UCSD-AML1 (cell line): ENCODE data around the gene INSR.
"Not testable (repeated sequence)": the region's sequence is repeated elsewhere in the genome, so short reads cannot be mapped to it uniquely, and the experiment has no call there.

Experiments
- DNase-seq: peaks from one replicate; lab custom pipeline; 2025; ENCODE audit not compliant: unreplicated experiment; lab: John Stamatoyannopoulos, UW

Gene INSR

DNA sequence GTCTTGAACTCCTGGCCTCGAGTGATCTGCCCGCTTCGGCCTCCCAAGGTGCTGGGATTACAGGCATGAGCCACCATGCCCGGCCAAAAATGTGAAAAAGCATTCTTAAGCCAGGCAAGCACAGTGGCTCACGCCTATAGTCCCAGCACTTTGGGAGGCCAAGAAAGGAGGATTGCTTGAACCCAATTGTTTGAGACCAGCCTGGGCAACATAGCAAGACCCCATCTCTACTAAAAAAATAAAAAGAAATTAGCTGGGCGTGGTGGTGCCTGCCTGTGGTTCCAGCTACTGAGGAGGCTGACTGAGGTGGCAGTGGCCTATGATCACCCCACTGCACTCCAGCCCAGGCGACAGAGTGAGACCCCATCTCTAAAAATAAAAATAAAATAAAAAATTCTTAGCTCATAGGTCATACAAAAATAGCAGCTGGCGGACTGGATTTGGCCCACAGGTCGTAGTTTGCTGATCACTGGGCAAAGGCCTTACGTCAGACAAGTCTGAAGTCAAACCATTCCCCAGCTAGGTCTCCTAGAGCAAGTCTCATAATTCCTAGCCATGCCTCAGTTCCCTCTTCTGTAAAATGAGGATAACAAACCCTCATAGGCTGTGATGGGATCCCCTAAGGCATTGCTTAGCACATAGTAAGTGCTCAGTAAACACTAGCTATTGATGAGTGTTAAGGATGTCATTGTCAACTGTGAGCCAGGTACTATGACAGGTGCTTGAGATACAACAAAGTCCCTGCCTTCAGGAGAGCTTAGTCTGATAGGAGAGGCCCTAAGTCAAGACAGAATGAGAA, 36.0 kb downstream of the INSR start:
- no peak for DNase-seq

DNA sequence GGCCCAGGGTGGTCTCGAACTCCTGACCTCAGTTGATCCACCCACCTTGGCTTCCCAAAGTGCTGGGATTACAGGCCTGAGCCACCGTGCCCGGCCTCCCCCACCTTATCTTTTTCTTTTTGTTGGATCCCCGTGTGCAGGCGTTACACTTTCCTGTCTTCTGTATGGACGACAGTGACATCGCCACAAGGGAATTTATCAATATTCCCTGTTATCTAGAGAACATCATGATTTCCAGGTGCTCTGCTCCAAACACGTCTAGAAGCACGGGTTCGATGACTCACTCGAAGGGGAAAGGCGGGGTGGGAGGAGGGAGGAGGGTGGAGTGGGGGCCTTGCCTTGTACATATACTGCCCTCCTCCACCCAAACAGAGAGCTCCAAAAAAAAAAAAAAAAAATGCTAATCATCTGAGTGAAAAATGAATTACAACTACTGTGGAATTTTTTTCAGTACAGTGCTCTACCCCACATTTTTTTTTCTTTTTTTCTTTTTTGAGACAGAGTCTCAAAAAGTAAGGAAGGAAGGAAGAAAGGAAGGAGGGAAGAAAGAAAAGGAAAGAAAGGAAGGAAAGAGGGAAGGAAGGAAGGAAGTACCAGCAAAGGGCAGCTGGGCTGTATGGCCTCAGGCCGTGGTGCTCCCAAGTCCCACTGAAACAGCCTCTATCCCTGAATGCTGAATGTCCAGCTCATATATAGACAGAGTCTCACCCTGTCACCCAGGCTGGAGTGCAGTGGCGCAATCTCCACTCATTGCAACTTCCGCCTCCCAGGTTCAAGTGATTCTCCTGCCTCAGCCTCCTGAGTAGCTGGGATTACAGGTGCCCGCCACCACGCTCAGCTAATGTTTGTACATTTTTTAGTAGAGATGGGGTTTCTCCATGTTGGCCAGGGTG, 36.8 kb downstream of the INSR start:
- no peak for DNase-seq

DNA sequence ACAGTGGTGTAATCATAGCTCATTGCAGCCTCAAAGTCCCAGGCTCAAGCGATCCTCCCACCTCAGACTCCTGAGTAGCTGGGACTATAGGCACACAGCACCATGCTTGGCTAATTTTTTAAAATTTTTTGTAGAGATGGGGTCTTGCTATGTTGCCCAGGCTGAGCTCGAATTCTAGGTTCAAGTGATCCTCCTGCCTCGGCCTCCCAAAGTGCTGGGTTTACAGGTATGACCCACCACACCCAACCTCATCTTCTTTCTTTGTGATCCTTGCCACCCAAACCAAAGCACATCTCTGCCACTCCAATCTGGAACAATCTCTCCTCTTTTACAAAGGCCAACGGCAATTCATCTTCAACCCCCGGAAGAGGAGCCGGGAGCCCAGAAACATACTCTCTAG, 38.6 kb downstream of the INSR start:
- no peak for DNase-seq

- no peak for DNase-seq
Measured at GRCh38 chr19:7255119-7255518, 39.1 kb downstream of the INSR start.

GRCh38 chr19:7254590-7254989, 39.6 kb downstream of the INSR start:
- no peak for DNase-seq

DNA sequence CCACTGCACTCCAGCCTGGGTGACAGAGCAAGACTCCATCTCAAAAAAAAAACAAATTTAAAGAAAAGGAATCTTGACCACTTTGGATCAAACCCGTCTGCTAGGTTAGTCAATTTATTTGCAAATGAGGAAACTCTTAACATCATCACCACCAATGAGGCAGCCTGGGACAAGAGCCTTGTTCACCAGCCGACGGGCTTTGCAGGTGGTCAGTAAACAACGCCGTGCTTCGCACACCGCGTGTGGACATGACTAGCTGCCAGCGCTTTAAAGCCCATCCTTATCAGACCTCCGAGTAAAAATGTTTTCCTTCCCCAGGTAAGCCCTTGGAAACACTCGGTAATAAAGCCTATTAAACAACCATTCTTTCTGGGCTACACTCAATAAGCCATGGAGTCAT, 41.9 kb downstream of the INSR start:
- DNase-seq, result no peak

- DNase-seq, result no peak
Measured at GRCh38 chr19:7251494-7251893, 42.7 kb downstream of the INSR start.

GRCh38 chr19:7250951-7251350, 43.3 kb downstream of the INSR start:
- no peak for DNase-seq

GRCh38 chr19:7250057-7250596, 44.1 kb downstream of the INSR start:
- no peak for DNase-seq

DNA sequence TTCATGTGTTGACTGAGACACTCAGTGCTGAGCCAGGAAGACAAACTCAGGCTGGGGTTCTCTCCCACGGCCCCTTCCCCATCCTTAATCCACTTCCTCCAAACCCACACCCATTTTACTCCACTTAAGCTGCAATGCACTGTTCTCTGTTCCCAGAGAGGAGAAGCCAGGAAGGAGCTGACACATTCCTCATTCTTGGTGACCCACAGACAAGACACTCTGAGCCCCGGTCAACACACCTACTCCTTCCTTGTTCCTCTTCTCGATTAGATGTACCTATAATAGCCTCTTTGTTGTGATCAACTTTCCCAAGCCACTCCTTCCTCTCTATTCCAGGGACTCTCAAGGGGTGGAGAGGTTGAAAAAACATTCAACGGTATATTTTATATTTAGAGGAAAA, 47.1 kb downstream of the INSR start:
- no peak for DNase-seq

DNA sequence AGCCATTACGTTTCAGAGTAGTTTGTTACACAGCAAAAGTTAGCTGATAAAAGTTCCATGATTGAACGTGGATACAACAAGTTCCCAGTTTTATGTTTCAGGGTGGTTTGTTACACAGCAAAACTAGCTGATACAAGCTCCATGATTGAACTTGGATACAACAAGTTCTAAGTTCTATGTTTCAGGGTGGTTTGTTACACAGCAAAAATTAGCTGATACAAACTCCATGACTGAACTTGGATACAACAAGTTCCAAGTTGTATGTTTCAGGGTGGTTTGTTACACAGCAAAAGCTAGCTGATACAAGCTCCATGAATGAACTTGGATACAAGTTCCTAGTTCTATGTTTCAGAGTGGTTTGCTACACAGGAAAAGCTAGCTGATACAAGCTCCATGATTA, 47.6 kb downstream of the INSR start:
- DNase-seq, result no peak

GRCh38 chr19:7242601-7243258, 51.5 kb downstream of the INSR start:
- DNase-seq, result no peak

- DNase-seq, result no peak
Measured at GRCh38 chr19:7238051-7238450, 56.2 kb downstream of the INSR start.

GRCh38 chr19:7236153-7236552, 58.1 kb downstream of the INSR start:
- DNase-seq, result no peak

GRCh38 chr19:7230826-7231225, 63.4 kb downstream of the INSR start:
- DNase-seq, result no peak

- DNase-seq, result no peak
Measured at GRCh38 chr19:7229735-7230134, 64.5 kb downstream of the INSR start.

GRCh38 chr19:7228935-7229541, 65.2 kb downstream of the INSR start:
- DNase-seq, result no peak

DNA sequence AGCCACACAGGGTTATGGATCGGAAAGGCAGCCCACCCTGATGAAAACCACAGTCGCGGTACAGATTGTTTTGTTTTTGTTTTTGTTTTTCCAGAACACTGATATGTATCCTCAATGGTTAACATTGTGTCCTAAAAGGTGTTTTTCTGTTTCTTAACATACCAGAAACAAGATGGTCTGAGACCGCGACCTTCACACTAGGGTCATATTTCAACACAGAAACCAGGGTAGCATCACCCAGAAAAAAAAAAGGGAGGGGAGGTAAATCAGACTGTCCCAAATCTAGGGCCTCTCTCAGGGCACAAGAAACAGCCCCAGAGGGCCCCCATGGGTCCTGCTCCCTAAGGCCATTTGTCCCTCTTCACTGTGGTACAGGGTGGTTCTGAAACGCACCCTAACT, 66.5 kb downstream of the INSR start:
- no peak for DNase-seq

DNA sequence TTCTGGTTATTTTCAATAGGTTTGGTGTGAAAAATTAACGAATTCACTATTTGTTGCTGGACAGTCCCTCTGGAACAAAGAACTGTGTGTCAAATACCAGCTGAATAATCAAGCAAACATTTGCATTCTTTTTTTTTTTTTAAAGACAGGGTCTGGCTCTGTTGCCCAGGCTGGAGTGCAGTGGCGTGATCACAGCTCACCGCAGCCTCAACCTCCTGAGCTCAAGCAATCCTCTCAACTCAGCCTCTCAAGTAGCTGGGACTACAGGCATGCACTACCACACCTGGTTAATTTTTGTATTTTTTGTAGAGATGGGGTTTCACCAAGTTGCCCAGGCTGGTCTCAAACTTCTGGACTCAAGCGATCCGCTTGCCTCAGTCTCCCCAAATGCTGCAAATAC, 67.1 kb downstream of the INSR start:
- not testable (repeated sequence) for DNase-seq

DNA sequence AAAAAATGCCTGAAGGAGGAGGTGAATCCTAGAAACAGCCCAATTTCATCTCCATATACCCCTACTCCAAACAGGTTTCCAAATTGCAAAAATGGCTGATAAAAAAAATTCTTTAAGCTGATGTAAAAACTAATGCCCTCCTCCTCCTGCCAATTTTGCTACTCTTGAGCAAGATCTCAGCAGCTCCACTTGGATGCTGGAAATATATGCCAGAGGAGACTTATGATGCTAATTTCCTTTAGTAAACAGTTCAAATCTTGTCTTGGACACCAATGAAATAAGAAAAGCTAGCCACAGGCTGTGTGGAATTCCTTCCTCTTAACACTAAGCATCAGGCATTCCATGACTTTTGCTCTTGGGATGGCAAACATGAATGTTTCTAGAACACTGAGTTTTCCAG, 67.5 kb downstream of the INSR start:
- no peak for DNase-seq

GRCh38 chr19:7225741-7226140, 68.5 kb downstream of the INSR start:
- DNase-seq, result no peak
